Suprapubic skin (tissue), 3 donors: ENCODE measurements around the gene TMEM94.

Source experiments
- CTCF ChIP-seq, 2 donors: fragments of 200-600 bp in 1 of 2; fragments of 450-650 bp in 1 of 2; sonication (generic) in 1 of 2; IDR thresholded peaks; one replicate each; pipeline ENCODE4 v1.5.1; 2016 to 2019; ENCODE audit warnings: antibody characterized with exemption in 2 of 2, mild to moderate bottlenecking in 1 of 2, moderate library complexity in 1 of 2
- POLR2A ChIP-seq, 2 donors: fragments of 450-650 bp; IDR thresholded peaks; one replicate each; pipeline ENCODE4 v1.6.1; 2017; ENCODE audit warnings: antibody characterized with exemption in 2 of 2, mild to moderate bottlenecking in 2 of 2, moderate library complexity in 2 of 2

GRCh38 chr17:75500419-75501216 lies 44.2 kb downstream of the TMEM94 start:
- TF ChIP-seq CTCF (IDR thresholded peaks at IDR 0.05) (no peak), POLR2A (IDR thresholded peaks at IDR 0.05) (no peak)
